Measurements from ENCODE around the gene MRPL53. TPM values are rescaled to one million over a fixed set of nuclear protein-coding genes. Genes with fewer than 3 reads are reported as not detected.
A peak's percentile ranks its signal among the peaks of the same experiment; 100 is the strongest.

MRPL53 gene
- total RNA-seq, 1 experiment from 2014 or later: 98.1 TPM

- peak; percentile 76; the same call in 1 of the 2 replicates for TF ChIP-seq SIN3A (IDR thresholded peaks at IDR 0.05; ENCODE audit: borderline replicate concordance, insufficient read depth, low read depth, low read length)
- TF ChIP-seq POLR2AphosphoS5 (IDR thresholded peaks at IDR 0.05; ENCODE audit: low read depth, low read length): peak; percentile 67; the same call in 1 of the 2 replicates
- peak; percentile 44; the same call in 1 of the 2 replicates for TF ChIP-seq TCF7L2 (IDR thresholded peaks at IDR 0.05; ENCODE audit: low read depth, low read length)
- TF ChIP-seq REST (IDR thresholded peaks at IDR 0.05; ENCODE audit: insufficient read depth in 1 of 2, low read depth in 2 of 2, low read length in 1 of 2): no peak; a peak in 1 of 4 replicates
- TF ChIP-seq, protein P1, sequence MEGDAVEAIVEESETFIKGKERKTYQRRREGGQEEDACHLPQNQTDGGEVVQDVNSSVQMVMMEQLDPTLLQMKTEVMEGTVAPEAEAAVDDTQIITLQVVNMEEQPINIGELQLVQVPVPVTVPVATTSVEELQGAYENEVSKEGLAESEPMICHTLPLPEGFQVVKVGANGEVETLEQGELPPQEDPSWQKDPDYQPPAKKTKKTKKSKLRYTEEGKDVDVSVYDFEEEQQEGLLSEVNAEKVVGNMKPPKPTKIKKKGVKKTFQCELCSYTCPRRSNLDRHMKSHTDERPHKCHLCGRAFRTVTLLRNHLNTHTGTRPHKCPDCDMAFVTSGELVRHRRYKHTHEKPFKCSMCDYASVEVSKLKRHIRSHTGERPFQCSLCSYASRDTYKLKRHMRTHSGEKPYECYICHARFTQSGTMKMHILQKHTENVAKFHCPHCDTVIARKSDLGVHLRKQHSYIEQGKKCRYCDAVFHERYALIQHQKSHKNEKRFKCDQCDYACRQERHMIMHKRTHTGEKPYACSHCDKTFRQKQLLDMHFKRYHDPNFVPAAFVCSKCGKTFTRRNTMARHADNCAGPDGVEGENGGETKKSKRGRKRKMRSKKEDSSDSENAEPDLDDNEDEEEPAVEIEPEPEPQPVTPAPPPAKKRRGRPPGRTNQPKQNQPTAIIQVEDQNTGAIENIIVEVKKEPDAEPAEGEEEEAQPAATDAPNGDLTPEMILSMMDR (IDR thresholded peaks at IDR 0.05): no peak
Observed at GRCh38 chr2:74454654-74455511, 17.6 kb downstream of the MRPL53 start, which contains the start of gene INO80B. INO80B (plus strand) TSS chr2:74455087; CDS start chr2:74455117, 30 bp downstream.

DNA sequence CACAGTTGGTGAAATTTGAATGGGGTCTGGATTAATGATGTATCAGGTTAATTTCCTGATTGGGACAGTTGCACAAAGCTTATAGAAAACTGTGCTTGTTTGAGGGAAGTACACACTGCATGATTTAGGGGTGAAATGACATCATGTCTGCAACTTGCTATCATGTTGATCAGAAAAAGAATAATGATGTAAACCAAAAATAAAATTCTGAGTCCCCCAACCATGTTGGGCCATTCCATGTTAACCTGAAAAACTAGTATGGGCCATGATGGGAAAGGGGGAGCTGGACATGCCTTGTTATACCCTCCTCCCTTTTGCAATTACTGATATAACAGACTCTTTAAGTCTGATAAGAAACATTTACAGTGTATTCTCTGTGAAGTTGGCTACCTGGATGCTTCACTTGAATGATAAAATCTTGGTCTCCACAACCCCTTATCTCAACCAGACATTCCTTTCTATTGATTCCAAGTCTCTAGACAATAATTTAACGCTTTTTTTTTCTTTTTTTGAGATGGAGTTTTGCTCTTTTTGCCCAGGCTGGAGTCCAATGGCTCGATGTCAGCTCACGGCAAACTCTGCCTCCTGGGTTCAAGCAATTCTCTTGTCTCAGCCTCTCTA is 21.8 kb downstream of the MRPL53 start:
- POLR2A ChIA-PET: no interaction called here
- intact Hi-C loops (cut with micrococcal nuclease; ENCODE audit: unreplicated experiment): no loop called here
- TF ChIP-seq TCF7L2 (IDR thresholded peaks at IDR 0.05; ENCODE audit: low read depth, low read length): no peak
- TF ChIP-seq, protein P1 (IDR thresholded peaks at IDR 0.05): no peak
- TF ChIP-seq SIN3A (IDR thresholded peaks at IDR 0.05; ENCODE audit: borderline replicate concordance, insufficient read depth, low read depth, low read length): no peak
- TF ChIP-seq REST (IDR thresholded peaks at IDR 0.05; ENCODE audit: insufficient read depth in 1 of 2, low read depth in 2 of 2, low read length in 1 of 2): no peak
- no peak for TF ChIP-seq POLR2AphosphoS5 (IDR thresholded peaks at IDR 0.05; ENCODE audit: low read depth, low read length)

More at GRCh38 chr2:74454654-74455511, 17.6 kb downstream of the MRPL53 start, which contains the start of gene INO80B:
- ATAC-seq: peak; percentile 71
- peak within 1 kb of the TSS; percentile 90 for H3K27ac ChIP-seq (ENCODE audit: low read length)
- CTCF ChIA-PET: interaction anchor here (0.6 kb wide), 1 partner anchor 28 kb away, joined by 3 read pairs; the partner anchor contains the start of genes CCDC142 and TTC31
- intact Hi-C loops (cut with micrococcal nuclease; ENCODE audit: unreplicated experiment) (no loop called here), in situ Hi-C loops (cut with HindIII; ENCODE audit: low pct_unique_long_range_greater_than_20kb, low sequenced_read_pairs) (no loop called here)
- POLR2A ChIA-PET: interaction anchor here (0.7 kb wide), 1 partner anchor 12 kb away, joined by 3 read pairs; no protein-coding TSS in a partner anchor
- peaks cover 4% of the 10 kb centered on the region; the same call in 1 of the 2 replicates for H3K36me3 ChIP-seq (ENCODE audit: control insufficient read depth, insufficient read depth, low read length)
- peak within 1 kb of the TSS; percentile 88 to 91 for H3K4me3 ChIP-seq (ENCODE audit: low read depth in 2 of 2, low read length in 2 of 2)
- peak; percentile 97 for DNase-seq (ENCODE audit: low read depth, low spot score)
- H3K4me1 ChIP-seq (ENCODE audit: control insufficient read depth, insufficient read depth, low read length): peaks cover 20% of the 10 kb centered on the region
- no peaks in the 10 kb centered on the region for H3K27me3 ChIP-seq (ENCODE audit: control insufficient read depth, insufficient read depth, low read length)
- TSS peak; percentile 62 for BruUV-seq (replicated peaks)
- no peaks in the 10 kb centered on the region for H3K9me3 ChIP-seq (ENCODE audit: control insufficient read depth, insufficient read depth, low read depth, low read length)

More for the DNA sequence above, 21.8 kb downstream of the MRPL53 start:
- BruUV-seq (replicated peaks): no TSS peak
- H3K36me3 ChIP-seq (ENCODE audit: control insufficient read depth, insufficient read depth, low read length): peaks cover 4% of the 10 kb centered on the region; the same call in 1 of the 2 replicates
- in situ Hi-C loops (cut with HindIII; ENCODE audit: low pct_unique_long_range_greater_than_20kb, low sequenced_read_pairs): no loop called here
- no peak overlapping the region for H3K27ac ChIP-seq (ENCODE audit: low read length)
- no peaks in the 10 kb centered on the region for H3K27me3 ChIP-seq (ENCODE audit: control insufficient read depth, insufficient read depth, low read length)
- H3K9me3 ChIP-seq (ENCODE audit: control insufficient read depth, insufficient read depth, low read depth, low read length): no peaks in the 10 kb centered on the region
- ATAC-seq: no peak
- H3K4me1 ChIP-seq (ENCODE audit: control insufficient read depth, insufficient read depth, low read length): no peaks in the 10 kb centered on the region
- CTCF ChIA-PET: no interaction called here
- no peak overlapping the region for H3K4me3 ChIP-seq (ENCODE audit: low read depth in 2 of 2, low read length in 2 of 2)
- DNase-seq (ENCODE audit: low read depth, low spot score): no peak

All from Panc1 (cell line).